B cell (primary cell): Measurements from ENCODE around the gene OLIG2. TPM values are rescaled to one million over a fixed set of nuclear protein-coding genes. Genes with fewer than 3 reads are reported as not detected.

Experiments used
- ATAC-seq: fragments of 200-7000 bp; cut with Tn5 transposase; one replicate; pipeline ENCODE4 v1.10.0; 2021; ENCODE audit warnings: low read depth, mild to moderate bottlenecking, moderate number of reproducible peaks, moderate library complexity
- CTCF ChIA-PET: fragments of 350-600 bp; sonication (Branson Sonifier 250); formaldehyde crosslinking; loops from one replicate; lab custom pipeline; 2021; ENCODE audit warnings: antibody characterized with exemption, inconsistent platforms; lab: Charles Lee
- POLR2A ChIA-PET: fragments of 350-600 bp; sonication (Branson Sonifier 250); formaldehyde crosslinking; loops from one replicate; lab custom pipeline; 2021; ENCODE audit warnings: antibody characterized with exemption; lab: Charles Lee
- DNase-seq: peaks from one replicate; pipeline ENCODE4 v3.0.0; 2013
- H2AFZ ChIP-seq: 2 replicates; pipeline ENCODE4 v1.6.1; 2012; ENCODE audit warnings: mild to moderate bottlenecking, low read depth, low read length; ENCODE audit not compliant: insufficient read depth, poor library complexity, severe bottlenecking
- H3K27ac ChIP-seq, 2 donors: 1 replicate in 1 of 2; 2 replicates in 1 of 2; pipeline ENCODE4 v1.5.1; 2012 to 2013; ENCODE audit warnings: low read length in 2 of 2, mild to moderate bottlenecking in 2 of 2, moderate library complexity in 1 of 2
- H3K27me3 ChIP-seq, 4 experiments: fragments of 200-600 bp in 1 of 4; sonication (generic) in 1 of 4; replicated peaks in 1 of 4; 1 replicate in 2 of 4; 2 replicates in 2 of 4; pipeline versions ENCODE4 v1.6.1 to v1.7.0; 2013 to 2016; ENCODE audit warnings: low read length in 3 of 4, mild to moderate bottlenecking in 2 of 4, mixed read lengths in 1 of 4, moderate library complexity in 1 of 4; ENCODE audit not compliant: insufficient read depth in 4 of 4, control insufficient read depth in 3 of 4; ENCODE audit errors: control extremely low read depth in 1 of 4
- H3K36me3 ChIP-seq, 2 experiments: replicated peaks in 1 of 2; 1 replicate in 1 of 2; 2 replicates in 1 of 2; pipeline versions ENCODE4 v1.6.1 to v1.7.1; 2013; ENCODE audit warnings: low read length in 1 of 2; ENCODE audit not compliant: insufficient read depth in 2 of 2, control insufficient read depth in 1 of 2; ENCODE audit errors: control extremely low read depth in 1 of 2, extremely low read depth in 1 of 2
- H3K4me1 ChIP-seq, 2 donors: fragments of 200-600 bp in 1 of 2; sonication (generic) in 1 of 2; 1 replicate in 1 of 2; 2 replicates in 1 of 2; pipeline versions ENCODE4 v1.5.1 to v1.6.1; 2013 to 2017; ENCODE audit warnings: low read length in 2 of 2; ENCODE audit not compliant: control insufficient read depth in 2 of 2, insufficient read depth in 2 of 2
- H3K4me2 ChIP-seq: replicated peaks from 2 replicates; pipeline ENCODE3; 2012; ENCODE audit warnings: mild to moderate bottlenecking, low read depth, low read length; ENCODE audit not compliant: poor library complexity, severe bottlenecking
- H3K4me3 ChIP-seq, 5 experiments: fragments of 200-600 bp in 1 of 5; sonication (generic) in 1 of 5; 1 replicate in 3 of 5; 2 replicates in 2 of 5; pipeline versions ENCODE4 v1.5.1 to v1.7.0; 2011 to 2016; ENCODE audit warnings: low read length in 4 of 5, mild to moderate bottlenecking in 4 of 5, low read depth in 2 of 5, control low read depth in 1 of 5, moderate library complexity in 1 of 5; ENCODE audit not compliant: insufficient read depth in 1 of 5; ENCODE audit errors: control extremely low read depth in 1 of 5, extremely low read depth in 1 of 5
- H3K79me2 ChIP-seq: fragments of 200-600 bp; sonication (generic); one replicate; pipeline ENCODE4 v1.6.0; 2016; ENCODE audit warnings: low read length; ENCODE audit not compliant: control insufficient read depth, insufficient read depth
- H3K9ac ChIP-seq: fragments of 200-600 bp; sonication (generic); 2 replicates; pipeline ENCODE4 v1.6.1; 2017; ENCODE audit warnings: mild to moderate bottlenecking, low read length, moderate library complexity
- H3K9me3 ChIP-seq, 3 donors: one replicate each; pipeline versions ENCODE4 v1.6.1 to v1.7.1; 2013; ENCODE audit warnings: low read length in 2 of 3; ENCODE audit not compliant: control insufficient read depth in 2 of 3, insufficient read depth in 1 of 3; ENCODE audit errors: control extremely low read depth in 1 of 3
- H4K20me1 ChIP-seq: 2 replicates; pipeline ENCODE4 v1.6.0; 2012; ENCODE audit warnings: mild to moderate bottlenecking, low read length; ENCODE audit not compliant: insufficient read depth, control insufficient read depth, poor library complexity, severe bottlenecking
- H3K27ac Mint-ChIP-seq: one replicate; pipeline ENCODE4 v1.8.0; 2021; ENCODE audit warnings: mixed read lengths
- H3K27me3 Mint-ChIP-seq: one replicate; pipeline ENCODE4 v1.8.0; 2021; ENCODE audit warnings: mixed read lengths
- H3K4me1 Mint-ChIP-seq: one replicate; pipeline ENCODE4 v1.8.0; 2021; ENCODE audit warnings: mixed read lengths
- H3K4me3 Mint-ChIP-seq: one replicate; pipeline ENCODE4 v1.8.0; 2021; ENCODE audit warnings: mixed read lengths
- H3K9me3 Mint-ChIP-seq: one replicate; pipeline ENCODE4 v1.8.0; 2022; ENCODE audit warnings: mixed read lengths; ENCODE audit not compliant: insufficient read depth
- EZH2 ChIP-seq: IDR thresholded peaks from 2 replicates; pipeline ENCODE4 v1.6.1; 2012; ENCODE audit warnings: borderline replicate concordance, low read depth, mild to moderate bottlenecking, moderate library complexity, low read length; ENCODE audit not compliant: insufficient read depth, poor library complexity, severe bottlenecking
- WGBS: methylation state at CpG from one replicate; pipeline ENCODE4 v1.1.5; 2013; ENCODE audit warnings: missing lambda C conversion rate; ENCODE audit not compliant: insufficient coverage; 5-methylcytosine and 5-hydroxymethylcytosine counted together
- intact Hi-C: fragments of 100-400 bp; cut with micrococcal nuclease; formaldehyde crosslinking; loops from one replicate; pipeline ENCODE4 v1.10.0; 2022
- polyA plus RNA-seq: library from polyadenylated mRNA; depleted of rRNA; stranded (reverse); fragments of >200 nt; gene quantifications from 2 replicates; pipeline ENCODE4 v1.2.3, GENCODE V29; 2012
- total RNA-seq, 2 donors: library from RNA; stranded (reverse); fragments of 120-200 nt in 1 of 2; gene quantifications; 1 replicate in 1 of 2; 2 replicates in 1 of 2; pipeline versions ENCODE4 v1.2.3 to v1.2.4, GENCODE V29; 2013 to 2022
- TF ChIP-seq, protein P1 (sequence below): fragments of 200-600 bp; IDR thresholded peaks from one replicate; pipeline ENCODE4 v1.8.0; 2022; ENCODE audit warnings: antibody characterized with exemption, mild to moderate bottlenecking

OLIG2 gene
- total and polyA plus RNA-seq, 2 donors (not counting 1 experiment from before 2014, with no cell fraction given), result not detected

- no peak overlapping the region for H3K4me3 Mint-ChIP-seq
- ChIA-PET POLR2A (no interaction called here), CTCF (no interaction called here)
- WGBS, result 99% methylated on average over 7 of the region's 7 CpGs
- H4K20me1 ChIP-seq, result no peaks in the 10 kb centered on the region
- no peak overlapping the region for H3K27ac Mint-ChIP-seq
- no peak overlapping the region for H3K27ac ChIP-seq
- H3K9ac ChIP-seq, result no peak overlapping the region
- peaks cover 56% of the 10 kb centered on the region for H3K27me3 Mint-ChIP-seq
- ATAC-seq, result no peak
- H3K9me3 Mint-ChIP-seq, result peaks cover 4% of the 10 kb centered on the region
- intact Hi-C loops, result no loop called here
- no peak overlapping the region for H3K4me2 ChIP-seq
- H3K9me3 ChIP-seq, result peaks cover 0 to 3% (median 0%) of the 10 kb centered on the region in 3 donors
- no peaks in the 10 kb centered on the region for H3K79me2 ChIP-seq
- TF ChIP-seq, protein P1, sequence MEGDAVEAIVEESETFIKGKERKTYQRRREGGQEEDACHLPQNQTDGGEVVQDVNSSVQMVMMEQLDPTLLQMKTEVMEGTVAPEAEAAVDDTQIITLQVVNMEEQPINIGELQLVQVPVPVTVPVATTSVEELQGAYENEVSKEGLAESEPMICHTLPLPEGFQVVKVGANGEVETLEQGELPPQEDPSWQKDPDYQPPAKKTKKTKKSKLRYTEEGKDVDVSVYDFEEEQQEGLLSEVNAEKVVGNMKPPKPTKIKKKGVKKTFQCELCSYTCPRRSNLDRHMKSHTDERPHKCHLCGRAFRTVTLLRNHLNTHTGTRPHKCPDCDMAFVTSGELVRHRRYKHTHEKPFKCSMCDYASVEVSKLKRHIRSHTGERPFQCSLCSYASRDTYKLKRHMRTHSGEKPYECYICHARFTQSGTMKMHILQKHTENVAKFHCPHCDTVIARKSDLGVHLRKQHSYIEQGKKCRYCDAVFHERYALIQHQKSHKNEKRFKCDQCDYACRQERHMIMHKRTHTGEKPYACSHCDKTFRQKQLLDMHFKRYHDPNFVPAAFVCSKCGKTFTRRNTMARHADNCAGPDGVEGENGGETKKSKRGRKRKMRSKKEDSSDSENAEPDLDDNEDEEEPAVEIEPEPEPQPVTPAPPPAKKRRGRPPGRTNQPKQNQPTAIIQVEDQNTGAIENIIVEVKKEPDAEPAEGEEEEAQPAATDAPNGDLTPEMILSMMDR, result no peak
- TF ChIP-seq EZH2, result no peak
- H3K4me1 ChIP-seq, result no peaks in the 10 kb centered on the region
- H3K27me3 ChIP-seq, result peaks cover 0 to 19% (median 9%) of the 10 kb centered on the region in 4 experiments
- DNase-seq, result no peak
- H3K4me3 ChIP-seq, result no peak overlapping the region
- no peaks in the 10 kb centered on the region for H3K36me3 ChIP-seq
- no peak overlapping the region for H2AFZ ChIP-seq
- no peaks in the 10 kb centered on the region for H3K4me1 Mint-ChIP-seq
Observed at GRCh38 chr21:33039536-33039935, 13.8 kb downstream of the OLIG2 start.

GRCh38 chr21:33040215-33040614 lies 14.5 kb downstream of the OLIG2 start:
- no peak overlapping the region for H3K27ac Mint-ChIP-seq
- no peak overlapping the region for H3K4me3 ChIP-seq
- ChIA-PET POLR2A (no interaction called here), CTCF (no interaction called here)
- no peak overlapping the region for H3K4me2 ChIP-seq
- intact Hi-C loops, result no loop called here
- no peak for TF ChIP-seq EZH2
- TF ChIP-seq, protein P1, result no peak
- H3K27me3 ChIP-seq, result peaks cover 0 to 21% (median 8%) of the 10 kb centered on the region in 4 experiments
- H3K79me2 ChIP-seq, result no peaks in the 10 kb centered on the region
- no peaks in the 10 kb centered on the region for H4K20me1 ChIP-seq
- no peak for DNase-seq
- WGBS, result no CpG with 5 or more reads among the region's 3 CpGs
- ATAC-seq, result no peak
- peaks cover 59% of the 10 kb centered on the region for H3K27me3 Mint-ChIP-seq
- H3K9me3 Mint-ChIP-seq, result peaks cover 4% of the 10 kb centered on the region
- H3K4me3 Mint-ChIP-seq, result no peak overlapping the region
- H3K9me3 ChIP-seq, result peaks cover 0 to 3% (median 0%) of the 10 kb centered on the region in 3 donors
- no peaks in the 10 kb centered on the region for H3K4me1 ChIP-seq
- no peaks in the 10 kb centered on the region for H3K4me1 Mint-ChIP-seq
- H3K36me3 ChIP-seq, result no peaks in the 10 kb centered on the region
- H2AFZ ChIP-seq, result no peak overlapping the region
- no peak overlapping the region for H3K27ac ChIP-seq
- no peak overlapping the region for H3K9ac ChIP-seq
